HEK293T (cell line): ENCODE data around the gene POLR2E.

Experiments
- CTCF ChIA-PET: fragments of 350-600 bp; formaldehyde crosslinking; extraction: SDS; loops from one replicate; lab custom pipeline; 2021; ENCODE audit warnings: antibody characterized with exemption, inconsistent platforms; lab: Yijun Ruan, JAX
- POLR2A ChIA-PET: fragments of 350-600 bp; formaldehyde crosslinking; extraction: SDS; loops from one replicate; lab custom pipeline; 2020; ENCODE audit warnings: antibody characterized with exemption, inconsistent platforms; lab: Yijun Ruan, JAX
- DNase-seq: peaks from one replicate; pipeline ENCODE4 v3.0.0; 2012; ENCODE audit warnings: mixed read lengths; ENCODE audit errors: extremely low spot score
- ARNT ChIP-seq: fragments of 450-650 bp; IDR thresholded peaks from 2 replicates; pipeline ENCODE4 v1.6.1; 2017; ENCODE audit warnings: mild to moderate bottlenecking
- BHLHE40 ChIP-seq: fragments of 450-650 bp; IDR thresholded peaks from 2 replicates; pipeline ENCODE4 v1.6.1; 2016; ENCODE audit warnings: mild to moderate bottlenecking, moderate library complexity, borderline replicate concordance
- CTBP1 ChIP-seq: fragments of 450-650 bp; IDR thresholded peaks from 2 replicates; pipeline ENCODE4 v1.6.1; 2016; ENCODE audit warnings: borderline replicate concordance
- ELF4 ChIP-seq: fragments of 450-650 bp; IDR thresholded peaks from 2 replicates; pipeline ENCODE4 v1.6.1; 2017; ENCODE audit warnings: antibody characterized with exemption
- FOXA1 ChIP-seq: fragments of 450-650 bp; IDR thresholded peaks from 2 replicates; pipeline ENCODE4 v1.6.1; 2016; ENCODE audit warnings: mild to moderate bottlenecking
- FOXK2 ChIP-seq: fragments of 450-650 bp; IDR thresholded peaks from 2 replicates; pipeline ENCODE4 v1.6.1; 2016; ENCODE audit warnings: mild to moderate bottlenecking
- FOXM1 ChIP-seq: fragments of 450-650 bp; IDR thresholded peaks from 2 replicates; pipeline ENCODE4 v1.6.1; 2017; ENCODE audit warnings: mild to moderate bottlenecking, borderline replicate concordance
- HDGF ChIP-seq: fragments of 450-650 bp; IDR thresholded peaks from 2 replicates; pipeline ENCODE4 v1.6.1; 2017; ENCODE audit warnings: antibody characterized with exemption, borderline replicate concordance
- L3MBTL2 ChIP-seq: fragments of 450-650 bp; conservative IDR thresholded peaks from 2 replicates; pipeline ENCODE4 v1.6.1; 2016; ENCODE audit warnings: mild to moderate bottlenecking
- LEF1 ChIP-seq: fragments of 450-650 bp; IDR thresholded peaks from 2 replicates; pipeline ENCODE4 v1.6.1; 2017; ENCODE audit warnings: mild to moderate bottlenecking, borderline replicate concordance
- NFRKB ChIP-seq: fragments of 450-650 bp; IDR thresholded peaks from 2 replicates; pipeline ENCODE4 v1.6.1; 2016; ENCODE audit warnings: mild to moderate bottlenecking, moderate library complexity
- SP1 ChIP-seq: fragments of 450-650 bp; IDR thresholded peaks from 2 replicates; pipeline ENCODE4 v1.6.1; 2017
- SUZ12 ChIP-seq: fragments of 450-650 bp; IDR thresholded peaks from 2 replicates; pipeline ENCODE4 v1.6.1; 2016; ENCODE audit warnings: mild to moderate bottlenecking
- TARDBP ChIP-seq: fragments of 450-650 bp; IDR thresholded peaks from 2 replicates; pipeline ENCODE4 v1.6.1; 2016
- ZNF384 ChIP-seq: fragments of 450-650 bp; IDR thresholded peaks from 2 replicates; pipeline ENCODE4 v1.6.1; 2016
- TF ChIP-seq, protein P1 (sequence below): fragments of 450-650 bp; IDR thresholded peaks from 2 replicates; pipeline ENCODE4 v1.6.1; 2016

POLR2E gene

DNA sequence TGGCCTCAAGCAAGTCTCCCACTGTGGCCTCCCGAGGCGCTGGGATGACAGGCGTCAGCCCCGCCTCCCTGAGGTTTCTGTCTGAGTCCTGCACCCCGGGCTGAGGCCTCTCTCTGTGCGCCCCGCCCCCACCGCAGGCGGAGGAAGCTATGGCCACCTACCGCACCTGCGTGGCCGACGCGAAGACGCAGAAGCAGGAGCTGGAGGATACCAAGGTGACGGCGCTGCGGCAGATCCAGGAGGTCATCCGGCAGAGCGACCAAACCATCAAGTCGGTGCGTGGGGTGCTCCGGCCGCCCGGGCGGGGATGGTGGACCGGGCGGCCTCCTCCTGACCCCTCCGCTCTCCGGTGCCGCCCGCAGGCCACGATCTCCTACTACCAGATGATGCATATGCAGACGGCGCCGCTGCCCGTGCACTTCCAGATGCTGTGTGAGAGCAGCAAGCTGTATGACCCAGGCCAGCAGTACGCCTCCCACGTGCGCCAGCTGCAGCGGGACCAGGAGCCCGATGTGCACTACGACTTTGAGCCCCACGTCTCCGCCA, 15.5 kb downstream of the POLR2E start:
- CTCF ChIA-PET = no interaction called here
- POLR2A ChIA-PET = interaction anchor here (1.5 kb wide), 1 partner anchor 189 kb away, joined by 3 read pairs; no protein-coding TSS in a partner anchor
- DNase-seq = no peak
- TF ChIP-seq TARDBP (no peak), LEF1 (no peak), CTBP1 (no peak), SUZ12 (no peak), NFRKB (no peak), L3MBTL2 (no peak)

GRCh38 chr19:1076951-1077350, 18.2 kb downstream of the POLR2E start:
- CTCF ChIA-PET = no interaction called here
- no peak for DNase-seq
- POLR2A ChIA-PET = no interaction called here
- TF ChIP-seq SP1 = no peak

GRCh38 chr19:1076046-1076386, 19.2 kb downstream of the POLR2E start:
- TF ChIP-seq HDGF (no peak), ZNF384 (no peak), FOXK2 (no peak), LEF1 (no peak), FOXM1 (no peak), NFRKB (no peak), L3MBTL2 (no peak), BHLHE40 (no peak), ARNT (no peak), ELF4 (no peak), FOXA1 (no peak), SUZ12 (no peak), SP1 (no peak), TARDBP (no peak)
- TF ChIP-seq, protein P1, sequence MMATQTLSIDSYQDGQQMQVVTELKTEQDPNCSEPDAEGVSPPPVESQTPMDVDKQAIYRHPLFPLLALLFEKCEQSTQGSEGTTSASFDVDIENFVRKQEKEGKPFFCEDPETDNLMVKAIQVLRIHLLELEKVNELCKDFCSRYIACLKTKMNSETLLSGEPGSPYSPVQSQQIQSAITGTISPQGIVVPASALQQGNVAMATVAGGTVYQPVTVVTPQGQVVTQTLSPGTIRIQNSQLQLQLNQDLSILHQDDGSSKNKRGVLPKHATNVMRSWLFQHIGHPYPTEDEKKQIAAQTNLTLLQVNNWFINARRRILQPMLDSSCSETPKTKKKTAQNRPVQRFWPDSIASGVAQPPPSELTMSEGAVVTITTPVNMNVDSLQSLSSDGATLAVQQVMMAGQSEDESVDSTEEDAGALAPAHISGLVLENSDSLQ = no peak
- DNase-seq = no peak
- ChIA-PET POLR2A (no interaction called here), CTCF (interaction anchor here (1.1 kb wide), 1 partner anchor 11 kb away, joined by 5 read pairs; no protein-coding TSS in a partner anchor)

- no peak for DNase-seq
- TF ChIP-seq FOXK2 = no peak
- TF ChIP-seq SP1 = no peak
- TF ChIP-seq FOXM1 = no peak
- no peak for TF ChIP-seq LEF1
- no peak for TF ChIP-seq TARDBP
- POLR2A ChIA-PET = no interaction called here
- CTCF ChIA-PET = no interaction called here
These were observed 20.5 kb downstream of the POLR2E start for GRCh38 chr19:1074544-1075283.

- ChIA-PET POLR2A (no interaction called here), CTCF (no interaction called here)
- TF ChIP-seq NFRKB (no peak), ZNF384 (no peak), L3MBTL2 (no peak), FOXA1 (no peak), SP1 (no peak), HDGF (no peak), FOXK2 (no peak), ELF4 (no peak), CTBP1 (no peak), TARDBP (no peak)
- TF ChIP-seq, protein P1 = no peak
- DNase-seq = no peak
These were observed 21.1 kb downstream of the POLR2E start for GRCh38 chr19:1073956-1074517.

GRCh38 chr19:1073063-1073955, 21.9 kb downstream of the POLR2E start:
- no peak for DNase-seq
- CTCF ChIA-PET = no interaction called here
- no peak for TF ChIP-seq LEF1
- POLR2A ChIA-PET = no interaction called here
